ENCODE data around the gene SMG9.

The SMG9 gene

DNA sequence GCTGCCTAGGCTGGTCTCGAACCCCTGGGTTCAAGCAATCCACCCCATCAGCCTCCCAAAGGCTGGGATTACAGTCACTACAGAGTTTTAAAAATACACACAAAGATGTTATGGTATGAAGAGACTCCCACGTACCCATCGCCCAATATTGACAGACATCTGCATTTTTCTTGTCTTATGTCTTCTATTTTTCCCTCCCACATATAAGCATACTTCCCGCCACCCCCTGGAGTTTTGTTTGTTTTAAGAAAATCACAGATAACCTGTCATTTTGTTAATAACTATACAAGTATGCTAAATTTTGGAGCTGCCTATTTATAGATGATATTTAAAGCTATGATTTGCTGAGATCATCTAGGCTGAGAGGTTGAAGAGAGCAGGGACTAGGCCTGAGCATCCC, 6.2 kb upstream of the SMG9 start:
- no peak overlapping the region for H3K4me3 ChIP-seq (ENCODE audit: insufficient read depth, low read length, poor library complexity, severe bottlenecking)
- H3K27ac ChIP-seq (ENCODE audit: low read depth, low read length): no peak overlapping the region
- H4K20me1 ChIP-seq (ENCODE audit: low read depth, low read length): no peaks in the 10 kb centered on the region
- peaks cover 48% of the 10 kb centered on the region for H3F3A ChIP-seq (ENCODE audit: insufficient read depth)
- no peaks in the 10 kb centered on the region for H3K9me2 ChIP-seq (replicated peaks; ENCODE audit: insufficient read depth, low read length)
- H3K79me2 ChIP-seq (ENCODE audit: insufficient read depth, low read length): peaks cover 7% of the 10 kb centered on the region; the same call in 1 of the 2 replicates
- H2AFZ ChIP-seq (ENCODE audit: low read depth, low read length, severe bottlenecking): no peak overlapping the region
- no peak overlapping the region for H3K9ac ChIP-seq (ENCODE audit: low read length)
- H3K36me3 ChIP-seq (ENCODE audit: low read length): no peaks in the 10 kb centered on the region
- no peak overlapping the region for H3K4me2 ChIP-seq (ENCODE audit: low read depth, low read length, poor library complexity, severe bottlenecking)
- H3K9me3 ChIP-seq (ENCODE audit: insufficient read depth, low read length): no peaks in the 10 kb centered on the region
- TF ChIP-seq, protein P1, sequence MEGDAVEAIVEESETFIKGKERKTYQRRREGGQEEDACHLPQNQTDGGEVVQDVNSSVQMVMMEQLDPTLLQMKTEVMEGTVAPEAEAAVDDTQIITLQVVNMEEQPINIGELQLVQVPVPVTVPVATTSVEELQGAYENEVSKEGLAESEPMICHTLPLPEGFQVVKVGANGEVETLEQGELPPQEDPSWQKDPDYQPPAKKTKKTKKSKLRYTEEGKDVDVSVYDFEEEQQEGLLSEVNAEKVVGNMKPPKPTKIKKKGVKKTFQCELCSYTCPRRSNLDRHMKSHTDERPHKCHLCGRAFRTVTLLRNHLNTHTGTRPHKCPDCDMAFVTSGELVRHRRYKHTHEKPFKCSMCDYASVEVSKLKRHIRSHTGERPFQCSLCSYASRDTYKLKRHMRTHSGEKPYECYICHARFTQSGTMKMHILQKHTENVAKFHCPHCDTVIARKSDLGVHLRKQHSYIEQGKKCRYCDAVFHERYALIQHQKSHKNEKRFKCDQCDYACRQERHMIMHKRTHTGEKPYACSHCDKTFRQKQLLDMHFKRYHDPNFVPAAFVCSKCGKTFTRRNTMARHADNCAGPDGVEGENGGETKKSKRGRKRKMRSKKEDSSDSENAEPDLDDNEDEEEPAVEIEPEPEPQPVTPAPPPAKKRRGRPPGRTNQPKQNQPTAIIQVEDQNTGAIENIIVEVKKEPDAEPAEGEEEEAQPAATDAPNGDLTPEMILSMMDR (IDR thresholded peaks at IDR 0.05; ENCODE audit: insufficient read depth, low read length, poor library complexity, severe bottlenecking): no peak
- no peak for TF ChIP-seq EZH2phosphoT487 (conservative IDR thresholded peaks at IDR 0.05; ENCODE audit: low read length)
- no peaks in the 10 kb centered on the region for H3K27me3 ChIP-seq (ENCODE audit: low read length)

DNA sequence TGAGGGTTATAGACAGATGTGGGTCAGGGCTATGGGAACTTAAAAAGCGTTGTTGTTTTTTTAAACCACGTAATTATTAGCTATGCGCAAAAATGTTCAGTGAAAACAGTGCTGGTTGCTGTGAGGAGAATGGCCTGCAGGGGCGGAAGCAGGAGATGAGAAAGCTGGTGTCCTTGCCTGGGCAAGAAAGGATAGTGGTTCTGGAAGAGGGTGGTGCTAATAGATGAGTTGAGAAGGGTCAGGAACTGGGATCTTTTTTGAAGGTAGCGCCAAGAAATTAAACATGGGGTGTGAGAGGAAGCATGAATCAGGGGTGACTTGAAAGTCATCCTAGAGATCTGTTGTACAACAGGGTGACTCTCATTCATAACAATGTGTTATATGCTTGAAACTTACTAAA, 4.8 kb upstream of the SMG9 start:
- Histone ChIP-seq H3K4me2 (ENCODE audit: low read depth, low read length, poor library complexity, severe bottlenecking) (peak overlapping the region; percentile 32), H3F3A (ENCODE audit: insufficient read depth) (peaks cover 42% of the 10 kb centered on the region), H3K27ac (ENCODE audit: low read depth, low read length) (peak overlapping the region; percentile 95)

DNA sequence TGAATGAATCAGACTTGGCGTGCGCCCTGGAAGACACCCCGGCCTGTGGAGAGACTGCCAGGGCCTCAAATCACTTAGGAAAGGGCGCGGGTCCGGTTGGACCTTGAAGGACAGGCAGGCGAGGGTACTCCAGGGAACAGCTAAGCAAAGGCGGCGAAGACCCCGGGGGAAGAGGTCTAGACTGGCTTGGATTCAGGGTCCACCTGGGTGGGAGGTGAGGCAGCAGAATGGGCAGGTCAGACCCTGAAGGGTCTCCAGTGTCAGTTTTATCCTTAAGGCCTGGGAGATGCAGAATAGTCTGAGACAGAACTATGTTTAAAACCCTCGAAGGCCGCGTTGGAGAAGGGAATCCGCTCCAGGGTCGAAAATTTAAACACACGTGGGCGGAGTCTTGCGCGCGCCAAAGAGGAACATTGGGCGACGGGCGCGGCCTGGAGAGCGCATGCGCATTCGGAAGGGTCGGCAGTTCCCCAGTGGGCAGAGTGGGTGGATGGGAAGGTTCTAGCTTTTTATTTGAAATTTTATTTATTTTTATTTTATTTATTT, 567 bp upstream of the SMG9 start:
- H3K9me2 ChIP-seq (replicated peaks; ENCODE audit: insufficient read depth, low read length): no peaks in the 10 kb centered on the region
- H3K27me3 ChIP-seq (ENCODE audit: low read length): no peaks in the 10 kb centered on the region
- H3K4me2 ChIP-seq (ENCODE audit: low read depth, low read length, poor library complexity, severe bottlenecking): peak overlapping the region; percentile 83
- H3K36me3 ChIP-seq (ENCODE audit: low read length): no peaks in the 10 kb centered on the region
- H3K9ac ChIP-seq (ENCODE audit: low read length): peak overlapping the region; percentile 94
- peak overlapping the region; percentile 95 for H3K27ac ChIP-seq (ENCODE audit: low read depth, low read length)
- H3F3A ChIP-seq (ENCODE audit: insufficient read depth): peaks cover 53% of the 10 kb centered on the region
- no peaks in the 10 kb centered on the region for H3K9me3 ChIP-seq (ENCODE audit: insufficient read depth, low read length)
- no peak overlapping the region for H2AFZ ChIP-seq (ENCODE audit: low read depth, low read length, severe bottlenecking)
- TF ChIP-seq, protein P1 (IDR thresholded peaks at IDR 0.05; ENCODE audit: insufficient read depth, low read length, poor library complexity, severe bottlenecking): no peak
- TF ChIP-seq EZH2phosphoT487 (conservative IDR thresholded peaks at IDR 0.05; ENCODE audit: low read length): no peak
- H3K4me3 ChIP-seq (ENCODE audit: insufficient read depth, low read length, poor library complexity, severe bottlenecking): peak overlapping the region; percentile 77
- peaks cover 24% of the 10 kb centered on the region for H3K79me2 ChIP-seq (ENCODE audit: insufficient read depth, low read length)
- H4K20me1 ChIP-seq (ENCODE audit: low read depth, low read length): no peaks in the 10 kb centered on the region

More for the DNA sequence above, 4.8 kb upstream of the SMG9 start:
- Histone ChIP-seq H3K9me2 (replicated peaks; ENCODE audit: insufficient read depth, low read length) (no peaks in the 10 kb centered on the region), H3K27me3 (ENCODE audit: low read length) (no peaks in the 10 kb centered on the region), H3K36me3 (ENCODE audit: low read length) (no peaks in the 10 kb centered on the region), H3K79me2 (ENCODE audit: insufficient read depth, low read length) (peaks cover 9% of the 10 kb centered on the region; the same call in 1 of the 2 replicates), H3K9me3 (ENCODE audit: insufficient read depth, low read length) (no peaks in the 10 kb centered on the region), H3K4me3 (ENCODE audit: insufficient read depth, low read length, poor library complexity, severe bottlenecking) (no peak overlapping the region), H4K20me1 (ENCODE audit: low read depth, low read length) (no peaks in the 10 kb centered on the region), H2AFZ (ENCODE audit: low read depth, low read length, severe bottlenecking) (peak overlapping the region; percentile 9), H3K9ac (ENCODE audit: low read length) (peak overlapping the region; percentile 32)
- TF ChIP-seq, protein P1 (IDR thresholded peaks at IDR 0.05; ENCODE audit: insufficient read depth, low read length, poor library complexity, severe bottlenecking): no peak
- no peak for TF ChIP-seq EZH2phosphoT487 (conservative IDR thresholded peaks at IDR 0.05; ENCODE audit: low read length)
